ENCODE results near the gene MRPL33. TPM values are rescaled to one million over a fixed set of nuclear protein-coding genes. Genes with fewer than 3 reads are reported as not detected.

MRPL33 gene
- total and polyA plus RNA-seq, 4 donors, result 31.2 to 130 (median 41.0) TPM

GRCh38 chr2:27828305-27828704, 56.8 kb downstream of the MRPL33 start:
- no peak for TF ChIP-seq RXRA (IDR thresholded peaks at IDR 0.05)
- TF ChIP-seq REST (IDR thresholded peaks at IDR 0.05), result no peak
- TF ChIP-seq JUND (IDR thresholded peaks at IDR 0.05), result no peak
- TF ChIP-seq RAD21 (IDR thresholded peaks at IDR 0.05), result no peak
- TF ChIP-seq CTCF (IDR thresholded peaks at IDR 0.05; ENCODE audit: low read depth, low read length, missing input control), result no peak
- no peak for TF ChIP-seq SP1 (IDR thresholded peaks at IDR 0.05)
- TF ChIP-seq MAX (IDR thresholded peaks at IDR 0.05), result no peak
- TF ChIP-seq ATF3 (IDR thresholded peaks at IDR 0.05), result no peak
- TF ChIP-seq YY1 (IDR thresholded peaks at IDR 0.05), result no peak
- no peak for TF ChIP-seq ZBTB33 (IDR thresholded peaks at IDR 0.05)
- DNase-seq (ENCODE audit: low spot score), result no peak
- peaks cover 0 to 1% (median 0%) of the 10 kb centered on the region in 4 donors for H3K9me3 ChIP-seq (ENCODE audit: control insufficient read depth in 4 of 4, low read length in 3 of 4)
- no peak overlapping the region for H3K4me3 ChIP-seq (ENCODE audit: low read depth in 1 of 3, low read length in 3 of 3)
- 92% methylated on average over 1 of the region's 1 CpG for whole genome bisulfite sequencing
- peaks cover 10 to 51% (median 18%) of the 10 kb centered on the region in 4 donors for H3K36me3 ChIP-seq (ENCODE audit: control insufficient read depth in 4 of 4, insufficient read depth in 3 of 4, low read depth in 1 of 4, low read length in 3 of 4)
- H3K4me1 ChIP-seq (ENCODE audit: control insufficient read depth in 4 of 4, insufficient read depth in 4 of 4, low read length in 3 of 4), result no peaks in the 10 kb centered on the region
- H3K27me3 ChIP-seq (ENCODE audit: control insufficient read depth in 4 of 4, insufficient read depth in 4 of 4, low read length in 3 of 4), result no peaks in the 10 kb centered on the region
- no peak overlapping the region for H3K9ac ChIP-seq (ENCODE audit: low read depth in 1 of 2, low read length in 2 of 2)
- H3K27ac ChIP-seq (ENCODE audit: low read depth in 1 of 2, low read length in 2 of 2), result no peak overlapping the region

Other genes with a start within 250 kb of the MRPL33 start
- gene ZNF512, start 188.7 kb upstream of the MRPL33 start, total RNA-seq, result 10 to 100 TPM in 1 of 2 donors, 1 to 10 TPM in 1; 8.1 to 13.0 TPM
- gene ZNF512, start 188.7 kb upstream of the MRPL33 start, polyA plus RNA-seq, result 1 to 10 TPM; 3.3 to 6.2 TPM
- 1 to 10 TPM; 1.6 to 2.5 TPM for gene CCDC121, start 142.7 kb upstream of the MRPL33 start, total RNA-seq
- 1 to 10 TPM in 1 of 2 donors, under 1 TPM in 1; 0.97 to 1.2 TPM for gene CCDC121, start 142.7 kb upstream of the MRPL33 start, polyA plus RNA-seq
- 10 to 100 TPM; 12.6 to 17.2 TPM for gene GPN1, start 142.7 kb upstream of the MRPL33 start, total RNA-seq
- 10 to 100 TPM; 10.7 to 12.2 TPM for gene GPN1, start 142.7 kb upstream of the MRPL33 start, polyA plus RNA-seq
- gene SUPT7L, start 108.1 kb upstream of the MRPL33 start, total RNA-seq, result 10 to 100 TPM; 12.3 to 14.6 TPM
- 10 to 100 TPM in 1 of 2 donors, 1 to 10 TPM in 1; 9.6 to 10.7 TPM for gene SUPT7L, start 108.1 kb upstream of the MRPL33 start, polyA plus RNA-seq
- 10 to 100 TPM; 10.6 to 12.3 TPM for gene SLC4A1AP, start 107.8 kb upstream of the MRPL33 start, total RNA-seq
- gene SLC4A1AP, start 107.8 kb upstream of the MRPL33 start, polyA plus RNA-seq, result 1 to 10 TPM; 7.2 to 8.5 TPM
- 10 to 100 TPM in 1 of 2 donors, 1 to 10 TPM in 1; 6.3 to 14.6 TPM for gene RBKS, start 118.7 kb downstream of the MRPL33 start, total RNA-seq
- 10 to 100 TPM; 15.8 to 18.8 TPM for gene RBKS, start 118.7 kb downstream of the MRPL33 start, polyA plus RNA-seq
- gene BABAM2, start 119.0 kb downstream of the MRPL33 start, total RNA-seq, result 10 to 100 TPM in 1 of 2 donors, 1 to 10 TPM in 1; 9.9 to 13.6 TPM
- 10 to 100 TPM; 14.2 to 17.0 TPM for gene BABAM2, start 119.0 kb downstream of the MRPL33 start, polyA plus RNA-seq